Stomach (tissue), 9 donors: Measurements from ENCODE around the gene CXCR3. TPM values are rescaled to one million over a fixed set of nuclear protein-coding genes. Genes with fewer than 3 reads are reported as not detected.

Experiments
- DNase-seq, 2 donors: peaks; one replicate each; pipeline versions ENCODE4 v3.0.0 to v3.0.0-alpha.2; 2013 to 2019
- H3K27ac ChIP-seq, 5 donors: fragments of 200-600 bp in 4 of 5; sonication (generic) in 4 of 5; one replicate each; pipeline ENCODE4 v1.5.1; 2013 to 2019; ENCODE audit warnings: mild to moderate bottlenecking in 1 of 5, moderate library complexity in 1 of 5
- H3K27me3 ChIP-seq, 3 donors: fragments of 200-600 bp; sonication (generic); one replicate each; pipeline ENCODE4 v1.5.1; 2017 to 2019; ENCODE audit warnings: mixed run types in 1 of 3
- H3K36me3 ChIP-seq, 4 donors: fragments of 200-600 bp; sonication (generic); 1 replicate in 3 of 4; 2 replicates in 1 of 4; pipeline ENCODE4 v1.5.1; 2016 to 2019
- H3K4me1 ChIP-seq, 4 donors: fragments of 200-600 bp; sonication (generic); one replicate each; pipeline ENCODE4 v1.5.1; 2016 to 2019
- H3K4me3 ChIP-seq, 4 donors: fragments of 200-600 bp; sonication (generic) in 3 of 4; one replicate each; pipeline ENCODE4 v1.5.1; 2016 to 2019; ENCODE audit warnings: mild to moderate bottlenecking in 1 of 4
- H3K9me3 ChIP-seq, 4 donors: fragments of 200-600 bp; sonication (generic); one replicate each; pipeline ENCODE4 v1.5.1; 2016 to 2019
- EP300 ChIP-seq: sonication (generic); formaldehyde crosslinking; IDR thresholded peaks from one replicate; pipeline ENCODE4 v1.6.1; 2017; ENCODE audit warnings: antibody characterized with exemption
- POLR2A ChIP-seq, 4 donors: fragments of 450-650 bp; IDR thresholded peaks; one replicate each; pipeline ENCODE4 v1.6.1; 2016; ENCODE audit warnings: antibody characterized with exemption in 4 of 4, control low read depth in 2 of 4, mild to moderate bottlenecking in 1 of 4, moderate library complexity in 1 of 4
- POLR2AphosphoS5 ChIP-seq, 3 donors: sonication (generic); formaldehyde crosslinking; IDR thresholded peaks; one replicate each; pipeline ENCODE4 v1.6.1; 2016; ENCODE audit warnings: antibody characterized with exemption in 3 of 3
- WGBS, 5 donors: extraction: QIAGEN DNeasy Blood & Tissue Kit in 3 of 5; methylation state at CpG; one replicate each; pipeline versions ENCODE4 v1.1.5 to v1.1.7; 2013 to 2018; 5-methylcytosine and 5-hydroxymethylcytosine counted together
- intact Hi-C: fragments of 100-400 bp; cut with DNase I; formaldehyde crosslinking; loops from one replicate; pipeline ENCODE4 v1.15.1; 2023; ENCODE audit warnings: low total_unique reads
- polyA plus RNA-seq, 3 donors: library from polyadenylated mRNA; stranded (reverse); fragments of 200-250 nt; gene quantifications; one replicate each; pipeline ENCODE4 v1.2.3, GENCODE V29; 2013
- total RNA-seq, 5 donors: library from RNA; depleted of rRNA; stranded (reverse); fragments of >200 nt; gene quantifications; one replicate each; pipeline versions ENCODE4 v1.1.0 to v1.2.3, GENCODE V29; 2014 to 2016
- TF ChIP-seq, protein P1 (sequence below), 7 experiments: fragments of 450-650 bp in 4 of 7; fragments of 200-600 bp in 3 of 7; sonication (generic) in 3 of 7; IDR thresholded peaks; one replicate each; pipeline ENCODE4 v1.5.1; 2016 to 2019; ENCODE audit warnings: antibody characterized with exemption in 7 of 7, control low read depth in 2 of 7, mild to moderate bottlenecking in 1 of 7
- donor health status: healthy with polysubstance abuse.
- donor health status: Bipolar disorder and iron deficiency.
- donor health status: healthy.

The CXCR3 gene
- total and polyA plus RNA-seq, 8 donors = 0.19 to 1.5 (median 0.28) TPM; not detected in 5

DNA sequence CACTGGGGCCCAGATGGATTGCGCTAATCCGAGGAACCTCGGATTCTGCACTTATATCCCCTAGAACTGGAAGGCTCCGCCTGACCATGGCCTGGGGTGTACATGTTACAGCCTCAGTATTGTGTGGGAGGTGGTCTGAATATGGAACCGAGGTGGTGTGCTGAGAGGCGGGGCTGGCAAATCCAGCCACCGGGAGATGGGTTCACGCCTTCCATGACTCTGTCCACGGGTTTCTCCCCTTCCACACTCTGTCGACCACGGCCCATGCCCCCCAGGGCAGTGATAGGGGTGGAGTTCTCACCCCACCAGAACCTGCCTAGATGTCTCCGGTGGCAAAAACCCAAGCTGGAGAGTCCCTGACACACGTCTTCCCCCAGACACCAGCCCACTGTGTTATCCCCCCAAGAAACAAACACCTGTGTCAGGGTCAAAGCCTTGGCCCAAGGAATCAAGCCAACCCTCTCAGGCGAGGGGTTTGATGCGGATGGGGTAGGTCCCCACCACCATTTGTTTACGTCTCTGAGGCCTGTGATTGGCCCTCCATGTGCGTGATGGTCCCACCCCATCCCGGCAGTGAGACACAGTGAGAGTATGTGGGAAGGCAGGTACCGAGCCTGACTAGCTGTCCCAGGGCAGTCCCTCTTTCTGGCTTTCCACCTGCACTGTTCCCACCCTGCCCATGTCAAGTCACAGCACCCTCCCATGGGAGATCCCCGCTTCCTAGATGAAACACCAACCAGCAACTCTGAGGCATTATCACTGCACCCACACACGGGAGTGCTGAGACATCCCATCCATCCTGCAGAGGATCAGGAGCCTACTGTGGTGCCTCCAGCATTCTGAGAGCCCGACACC is 42.5 kb upstream of the CXCR3 start:
- H3K27me3 ChIP-seq = no peaks in the 10 kb centered on the region
- no peaks in the 10 kb centered on the region for H3K4me1 ChIP-seq
- no peak overlapping the region for H3K27ac ChIP-seq
- DNase-seq = no peak
- H3K4me3 ChIP-seq = no peak overlapping the region
- TF ChIP-seq, protein P1, sequence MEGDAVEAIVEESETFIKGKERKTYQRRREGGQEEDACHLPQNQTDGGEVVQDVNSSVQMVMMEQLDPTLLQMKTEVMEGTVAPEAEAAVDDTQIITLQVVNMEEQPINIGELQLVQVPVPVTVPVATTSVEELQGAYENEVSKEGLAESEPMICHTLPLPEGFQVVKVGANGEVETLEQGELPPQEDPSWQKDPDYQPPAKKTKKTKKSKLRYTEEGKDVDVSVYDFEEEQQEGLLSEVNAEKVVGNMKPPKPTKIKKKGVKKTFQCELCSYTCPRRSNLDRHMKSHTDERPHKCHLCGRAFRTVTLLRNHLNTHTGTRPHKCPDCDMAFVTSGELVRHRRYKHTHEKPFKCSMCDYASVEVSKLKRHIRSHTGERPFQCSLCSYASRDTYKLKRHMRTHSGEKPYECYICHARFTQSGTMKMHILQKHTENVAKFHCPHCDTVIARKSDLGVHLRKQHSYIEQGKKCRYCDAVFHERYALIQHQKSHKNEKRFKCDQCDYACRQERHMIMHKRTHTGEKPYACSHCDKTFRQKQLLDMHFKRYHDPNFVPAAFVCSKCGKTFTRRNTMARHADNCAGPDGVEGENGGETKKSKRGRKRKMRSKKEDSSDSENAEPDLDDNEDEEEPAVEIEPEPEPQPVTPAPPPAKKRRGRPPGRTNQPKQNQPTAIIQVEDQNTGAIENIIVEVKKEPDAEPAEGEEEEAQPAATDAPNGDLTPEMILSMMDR (IDR thresholded peaks at IDR 0.05) = no peak
- no peak for TF ChIP-seq POLR2AphosphoS5 (IDR thresholded peaks at IDR 0.05)
- no peak for TF ChIP-seq POLR2A (IDR thresholded peaks at IDR 0.05)
- no peak for TF ChIP-seq EP300
- H3K36me3 ChIP-seq = no peaks in the 10 kb centered on the region
- intact Hi-C loops = no loop called here
- no peaks in the 10 kb centered on the region for H3K9me3 ChIP-seq
- 78 to 87% (median 84%) methylated on average over 13 to 22 of the region's 22 CpGs for WGBS, 5 donors

DNA sequence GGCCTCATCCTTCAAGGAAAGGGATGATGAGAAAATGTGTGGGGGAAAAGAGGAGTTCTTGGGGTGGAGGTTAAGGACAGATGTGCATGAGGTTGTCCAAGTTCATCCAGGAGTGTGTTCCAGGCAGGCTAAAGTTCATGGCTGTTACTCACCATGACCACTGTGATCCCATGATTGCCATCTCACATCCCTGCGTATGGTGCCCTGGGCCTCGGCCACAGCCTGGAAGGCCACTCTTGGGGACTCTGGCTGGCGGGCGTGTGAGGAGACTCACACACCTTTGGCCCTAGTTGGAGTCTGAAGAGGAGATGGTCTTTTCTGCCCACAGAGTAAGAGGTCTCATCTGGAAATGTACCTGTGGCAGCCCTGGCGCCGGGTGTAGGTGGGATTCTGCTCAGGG is 41.6 kb upstream of the CXCR3 start:
- Histone ChIP-seq H3K9me3 (no peaks in the 10 kb centered on the region), H3K4me1 (no peaks in the 10 kb centered on the region), H3K27me3 (no peaks in the 10 kb centered on the region)

DNA sequence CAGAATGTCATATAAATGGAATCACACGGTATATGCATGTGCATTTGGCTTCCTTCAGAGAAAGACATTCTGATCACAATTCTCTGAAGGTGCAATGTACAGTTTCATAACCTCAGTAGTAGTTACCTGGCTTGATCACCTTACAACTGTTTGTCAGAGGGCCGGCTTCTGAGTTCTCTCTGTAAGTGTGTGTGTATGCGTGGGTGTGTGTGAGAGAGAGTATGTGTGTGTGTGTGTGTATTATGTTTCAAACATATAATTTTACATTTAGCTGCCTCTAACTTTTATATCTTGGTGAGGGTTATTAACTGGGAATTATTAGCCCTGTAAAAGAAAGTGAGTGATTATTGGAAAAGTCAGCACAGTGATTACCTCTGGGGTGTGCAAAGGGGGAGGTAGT is 41.0 kb upstream of the CXCR3 start:
- H3K9me3 ChIP-seq = no peaks in the 10 kb centered on the region
- no peak overlapping the region for H3K27ac ChIP-seq
- intact Hi-C loops = no loop called here
- H3K4me1 ChIP-seq = no peaks in the 10 kb centered on the region
- no peaks in the 10 kb centered on the region for H3K36me3 ChIP-seq
- DNase-seq = no peak
- 44 to 65% (median 55%) methylated on average over 3 of the region's 3 CpGs for WGBS, 5 donors
- no peak for TF ChIP-seq EP300
- no peak for TF ChIP-seq POLR2A (IDR thresholded peaks at IDR 0.05)
- no peak for TF ChIP-seq POLR2AphosphoS5 (IDR thresholded peaks at IDR 0.05)
- TF ChIP-seq, protein P1 (IDR thresholded peaks at IDR 0.05) = no peak
- no peak overlapping the region for H3K4me3 ChIP-seq
- no peaks in the 10 kb centered on the region for H3K27me3 ChIP-seq

More for the DNA sequence above, 41.6 kb upstream of the CXCR3 start:
- no peak for DNase-seq
- Histone ChIP-seq H3K27ac (no peak overlapping the region), H3K36me3 (no peaks in the 10 kb centered on the region), H3K4me3 (no peak overlapping the region)
- WGBS, 5 donors = 77 to 95% (median 89%) methylated on average over 6 of the region's 6 CpGs; no CpG with 5 or more reads in 1 of the 5 donors
- no peak for TF ChIP-seq EP300
- intact Hi-C loops = no loop called here

DNA sequence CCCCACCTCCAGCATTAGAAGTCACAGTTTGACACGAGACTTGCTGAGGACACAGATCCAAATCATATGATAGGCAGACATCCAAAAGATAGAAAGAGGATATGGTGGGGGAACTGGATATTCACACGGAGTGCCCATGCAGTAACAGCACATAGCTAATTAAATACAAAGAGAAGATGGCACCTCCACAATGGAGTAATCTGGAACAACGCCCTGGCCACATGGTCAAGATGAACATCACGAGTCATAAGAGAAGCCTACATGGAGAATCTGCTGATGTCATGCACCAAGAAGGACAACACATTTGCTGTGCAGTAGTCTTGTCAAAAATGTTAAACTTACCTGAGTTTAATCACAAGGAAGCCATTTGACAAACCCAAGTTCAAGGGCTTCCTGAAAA is 39.0 kb upstream of the CXCR3 start:
- intact Hi-C loops = no loop called here
- Histone ChIP-seq H3K4me1 (no peaks in the 10 kb centered on the region), H3K4me3 (no peak overlapping the region), H3K27ac (no peak overlapping the region), H3K27me3 (no peaks in the 10 kb centered on the region), H3K36me3 (no peaks in the 10 kb centered on the region), H3K9me3 (no peaks in the 10 kb centered on the region)
- TF ChIP-seq EP300 (no peak), POLR2AphosphoS5 (IDR thresholded peaks at IDR 0.05) (no peak), POLR2A (IDR thresholded peaks at IDR 0.05) (no peak)
- TF ChIP-seq, protein P1 (IDR thresholded peaks at IDR 0.05) = no peak
- WGBS, 5 donors = 65 to 94% (median 79%) methylated on average over 4 of the region's 4 CpGs
- no peak for DNase-seq

DNA sequence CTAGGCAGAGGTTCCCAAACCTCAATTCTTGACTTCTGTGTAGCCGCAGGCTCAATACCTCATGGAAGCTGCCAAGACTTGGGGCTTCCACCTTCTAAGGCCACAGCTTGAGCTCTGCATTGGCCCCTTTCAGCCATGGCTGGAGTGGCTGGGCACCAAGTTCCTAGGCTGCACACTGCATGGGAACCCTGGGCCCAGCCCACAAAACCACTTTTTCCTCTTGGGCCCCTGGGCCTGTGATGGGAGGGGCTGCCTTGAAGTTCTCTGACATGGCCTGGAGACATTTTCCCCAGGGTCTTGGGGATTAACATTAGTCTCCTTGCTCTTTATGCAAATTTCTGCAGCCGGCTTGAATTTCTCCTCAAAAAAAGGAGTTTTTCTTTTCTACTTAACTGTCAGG is 35.0 kb upstream of the CXCR3 start:
- WGBS, 5 donors = 85 to 100% (median 93%) methylated on average over 1 to 2 of the region's 2 CpGs
- H3K27me3 ChIP-seq = no peaks in the 10 kb centered on the region
- no peaks in the 10 kb centered on the region for H3K9me3 ChIP-seq
- no peak overlapping the region for H3K4me3 ChIP-seq
- no peaks in the 10 kb centered on the region for H3K36me3 ChIP-seq
- no peak for DNase-seq
- no peak overlapping the region for H3K27ac ChIP-seq
- intact Hi-C loops = no loop called here
- no peaks in the 10 kb centered on the region for H3K4me1 ChIP-seq
- TF ChIP-seq POLR2A (IDR thresholded peaks at IDR 0.05) (no peak), POLR2AphosphoS5 (IDR thresholded peaks at IDR 0.05) (no peak), EP300 (no peak)
- TF ChIP-seq, protein P1 (IDR thresholded peaks at IDR 0.05) = no peak
